Measurements from ENCODE around the gene NRIP3.

NRIP3 gene

GRCh38 chr11:9037046-9037780 is 33.4 kb upstream of the NRIP3 start:
- no peak for DNase-seq (ENCODE audit: low read depth, low spot score)
- no peak overlapping the region for H3K4me3 ChIP-seq (ENCODE audit: low read depth, low read length)
- in situ Hi-C loops (cut with HindIII; ENCODE audit: low sequenced_read_pairs): no loop called here
- no peak for TF ChIP-seq CTCF (IDR thresholded peaks at IDR 0.05; ENCODE audit: low read depth, low read length)

- in situ Hi-C loops (cut with HindIII; ENCODE audit: low sequenced_read_pairs): no loop called here
- no peak for TF ChIP-seq CTCF (IDR thresholded peaks at IDR 0.05; ENCODE audit: low read depth, low read length)
- DNase-seq (ENCODE audit: low read depth, low spot score): no peak
Measured at GRCh38 chr11:9030601-9031000, 26.8 kb upstream of the NRIP3 start.

GRCh38 chr11:9029422-9029821 is 25.6 kb upstream of the NRIP3 start:
- no peak for DNase-seq (ENCODE audit: low read depth, low spot score)
- in situ Hi-C loops (cut with HindIII; ENCODE audit: low sequenced_read_pairs): no loop called here
- TF ChIP-seq CTCF (IDR thresholded peaks at IDR 0.05; ENCODE audit: low read depth, low read length): no peak
- H3K4me3 ChIP-seq (ENCODE audit: low read depth, low read length): no peak overlapping the region

More at GRCh38 chr11:9030601-9031000, 26.8 kb upstream of the NRIP3 start:
- H3K4me3 ChIP-seq (ENCODE audit: low read depth, low read length): no peak overlapping the region

- no peak for DNase-seq (ENCODE audit: low read depth, low spot score)
- TF ChIP-seq CTCF (IDR thresholded peaks at IDR 0.05; ENCODE audit: low read depth, low read length): no peak
- in situ Hi-C loops (cut with HindIII; ENCODE audit: low sequenced_read_pairs): no loop called here
- no peak overlapping the region for H3K4me3 ChIP-seq (ENCODE audit: low read depth, low read length)
Measured at GRCh38 chr11:9028581-9028980, 24.8 kb upstream of the NRIP3 start.

GRCh38 chr11:9025101-9025850 is 21.5 kb upstream of the NRIP3 start:
- DNase-seq (ENCODE audit: low read depth, low spot score): no peak
- no peak for TF ChIP-seq CTCF (IDR thresholded peaks at IDR 0.05; ENCODE audit: low read depth, low read length)
- in situ Hi-C loops (cut with HindIII; ENCODE audit: low sequenced_read_pairs): no loop called here
- H3K4me3 ChIP-seq (ENCODE audit: low read depth, low read length): no peak overlapping the region

- in situ Hi-C loops (cut with HindIII; ENCODE audit: low sequenced_read_pairs): no loop called here
- H3K4me3 ChIP-seq (ENCODE audit: low read depth, low read length): no peak overlapping the region
- no peak for TF ChIP-seq CTCF (IDR thresholded peaks at IDR 0.05; ENCODE audit: low read depth, low read length)
- no peak for DNase-seq (ENCODE audit: low read depth, low spot score)
Measured at GRCh38 chr11:9022961-9023680, 19.3 kb upstream of the NRIP3 start.
